Stimulated activated effector memory CD8-positive, alpha-beta T cell treated with anti-CD3 and anti-CD28 coated beads, Interleukin-12 subunit alpha, Interleukin-12 subunit beta, amount 100 ng/mL, for 72 hours (primary cell): Measurements from ENCODE around the gene PRKAB2.

Experiments used
- ATAC-seq: fragments of 150-1000 bp; cut with Tn5 transposase; 2 replicates; pipeline ENCODE4 v1.10.0; 2021
- DNase-seq, 2 donors: peaks; one replicate each; pipeline ENCODE4 v3.0.0; 2021 to 2022; ENCODE audit warnings: low spot score in 2 of 2
- H3K27ac Mint-ChIP-seq: one replicate; pipeline ENCODE4 v1.8.0; 2022; ENCODE audit warnings: mild to moderate bottlenecking, mixed read lengths
- H3K36me3 Mint-ChIP-seq: one replicate; pipeline ENCODE4 v1.8.0; 2022; ENCODE audit warnings: mild to moderate bottlenecking, mixed read lengths
- H3K4me1 Mint-ChIP-seq: one replicate; pipeline ENCODE4 v1.8.0; 2022; ENCODE audit warnings: mixed read lengths
- H3K4me3 Mint-ChIP-seq: one replicate; pipeline ENCODE4 v1.8.0; 2022; ENCODE audit warnings: mild to moderate bottlenecking, mixed read lengths
- H3K9me3 Mint-ChIP-seq: one replicate; pipeline ENCODE4 v1.8.0; 2022; ENCODE audit warnings: mixed read lengths

Gene PRKAB2

GRCh38 chr1:147105909-147106308 is 66.4 kb downstream of the PRKAB2 start:
- DNase-seq (no peak), ATAC-seq (no peak)
- Mint-ChIP-seq H3K4me3 (no peak overlapping the region), H3K36me3 (no peaks in the 10 kb centered on the region), H3K4me1 (no peaks in the 10 kb centered on the region), H3K27ac (no peak overlapping the region), H3K9me3 (no peaks in the 10 kb centered on the region)
